ENCODE measurements around the gene STX10. TPM values are rescaled to one million over a fixed set of nuclear protein-coding genes. Genes with fewer than 3 reads are reported as not detected.
A peak's percentile ranks its signal among the peaks of the same experiment; 100 is the strongest.

Gene STX10
- total RNA-seq, 1 donor from 2014 or later = 24.5 TPM

DNA sequence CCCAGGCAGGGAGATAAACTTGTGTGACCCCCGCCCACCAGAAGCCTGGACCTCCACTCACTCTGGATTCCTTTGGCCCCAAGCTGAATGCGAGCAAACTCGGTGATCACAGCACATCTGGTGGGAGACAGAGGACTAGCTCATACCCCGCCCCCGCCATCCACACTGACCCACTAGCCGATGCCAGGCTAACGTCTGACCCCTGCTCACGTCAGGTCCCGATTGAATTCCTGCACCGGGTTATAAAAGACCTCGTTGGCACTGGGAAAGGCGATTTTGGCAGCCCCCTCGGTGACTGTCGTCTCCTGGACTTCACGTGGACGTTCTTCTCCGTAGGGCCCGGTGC lies 34.3 kb downstream of the STX10 start:
- peak overlapping the region; percentile 75 for H3K27ac ChIP-seq (ENCODE audit: low read depth, low read length)

GRCh38 chr19:13112555-13112954 lies 37.6 kb downstream of the STX10 start:
- peaks cover 21 to 27% (median 23%) of the 10 kb centered on the region in 3 donors for H3K36me3 ChIP-seq (ENCODE audit: control insufficient read depth in 3 of 3, insufficient read depth in 3 of 3, low read length in 3 of 3)

More for the DNA sequence above, 34.3 kb downstream of the STX10 start:
- Histone ChIP-seq H3K4me1 (ENCODE audit: control insufficient read depth in 3 of 3, insufficient read depth in 3 of 3, low read length in 3 of 3) (peaks cover 38 to 47% (median 42%) of the 10 kb centered on the region in 3 donors), H3K9me3 (ENCODE audit: control insufficient read depth in 3 of 3, low read length in 3 of 3) (no peaks in the 10 kb centered on the region), H3K27me3 (ENCODE audit: control insufficient read depth in 3 of 3, insufficient read depth in 3 of 3, low read length in 3 of 3) (no peaks in the 10 kb centered on the region), H3K9ac (ENCODE audit: low read depth in 1 of 3, low read length in 3 of 3) (peak overlapping the region; percentile 87 to 93 (median 91)), H3K36me3 (ENCODE audit: control insufficient read depth in 3 of 3, insufficient read depth in 3 of 3, low read length in 3 of 3) (peaks cover 7 to 17% (median 13%) of the 10 kb centered on the region in 3 donors), H3K4me3 (ENCODE audit: low read length in 3 of 3) (peak overlapping the region; percentile 93 to 99 (median 96))

DNA sequence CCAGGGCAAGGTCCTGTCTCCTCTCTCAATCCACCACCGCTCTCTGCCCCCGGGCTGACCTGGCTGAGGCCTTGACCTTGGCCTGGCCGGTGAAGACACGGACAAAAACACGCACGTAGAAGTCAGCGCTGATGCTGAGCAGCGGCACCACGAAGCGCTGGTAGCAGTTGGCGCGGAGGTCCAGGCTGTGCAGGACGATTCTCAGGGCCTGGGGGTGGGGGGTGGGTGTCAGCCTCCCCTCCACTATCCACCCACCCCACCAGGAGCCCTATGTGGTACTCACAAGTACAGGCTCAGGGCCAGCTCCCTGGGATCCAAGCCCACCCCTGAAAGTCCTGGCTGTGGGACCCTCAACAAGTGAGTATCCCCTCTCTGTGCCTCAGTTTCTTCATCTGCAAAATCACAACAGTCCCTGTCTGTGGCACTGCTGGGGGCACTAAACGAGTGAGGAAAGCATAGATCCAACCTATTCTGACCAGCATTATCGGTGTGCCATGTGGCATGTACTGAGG lies 40.0 kb downstream of the STX10 start:
- H3K4me1 ChIP-seq (ENCODE audit: control insufficient read depth in 3 of 3, insufficient read depth in 3 of 3, low read length in 3 of 3) = peaks cover 2 to 3% (median 3%) of the 10 kb centered on the region in 3 donors
- H3K9ac ChIP-seq (ENCODE audit: low read depth in 1 of 3, low read length in 3 of 3) = no peak overlapping the region
- H3K9me3 ChIP-seq (ENCODE audit: control insufficient read depth in 3 of 3, low read length in 3 of 3) = no peaks in the 10 kb centered on the region
- H3K4me3 ChIP-seq (ENCODE audit: low read length in 3 of 3) = no peak overlapping the region
- H3K36me3 ChIP-seq (ENCODE audit: control insufficient read depth in 3 of 3, insufficient read depth in 3 of 3, low read length in 3 of 3) = peaks cover 25 to 29% (median 25%) of the 10 kb centered on the region in 3 donors
- H3K27me3 ChIP-seq (ENCODE audit: control insufficient read depth in 3 of 3, insufficient read depth in 3 of 3, low read length in 3 of 3) = no peaks in the 10 kb centered on the region
- H3K27ac ChIP-seq (ENCODE audit: low read depth, low read length) = no peak overlapping the region

More at GRCh38 chr19:13112555-13112954, 37.6 kb downstream of the STX10 start:
- Histone ChIP-seq H3K4me1 (ENCODE audit: control insufficient read depth in 3 of 3, insufficient read depth in 3 of 3, low read length in 3 of 3) (peaks cover 19 to 25% (median 21%) of the 10 kb centered on the region in 3 donors), H3K9ac (ENCODE audit: low read depth in 1 of 3, low read length in 3 of 3) (no peak overlapping the region), H3K27ac (ENCODE audit: low read depth, low read length) (no peak overlapping the region), H3K9me3 (ENCODE audit: control insufficient read depth in 3 of 3, low read length in 3 of 3) (no peaks in the 10 kb centered on the region), H3K4me3 (ENCODE audit: low read length in 3 of 3) (no peak overlapping the region), H3K27me3 (ENCODE audit: control insufficient read depth in 3 of 3, insufficient read depth in 3 of 3, low read length in 3 of 3) (no peaks in the 10 kb centered on the region)

- H3K9ac ChIP-seq (ENCODE audit: low read depth in 1 of 3, low read length in 3 of 3) = no peak overlapping the region
- peaks cover 25 to 26% (median 25%) of the 10 kb centered on the region in 3 donors for H3K36me3 ChIP-seq (ENCODE audit: control insufficient read depth in 3 of 3, insufficient read depth in 3 of 3, low read length in 3 of 3)
- no peak overlapping the region for H3K4me3 ChIP-seq (ENCODE audit: low read length in 3 of 3)
Measured at GRCh38 chr19:13109361-13110098, 40.6 kb downstream of the STX10 start.

GRCh38 chr19:13104848-13105711 lies 45.1 kb downstream of the STX10 start:
- peak overlapping the region; percentile 47 for H3K27ac ChIP-seq (ENCODE audit: low read depth, low read length)
- H3K27me3 ChIP-seq (ENCODE audit: control insufficient read depth in 3 of 3, insufficient read depth in 3 of 3, low read length in 3 of 3) = no peaks in the 10 kb centered on the region
- H3K4me1 ChIP-seq (ENCODE audit: control insufficient read depth in 3 of 3, insufficient read depth in 3 of 3, low read length in 3 of 3) = peaks cover 18 to 28% (median 22%) of the 10 kb centered on the region in 3 donors
- peaks cover 13 to 18% (median 14%) of the 10 kb centered on the region in 3 donors for H3K36me3 ChIP-seq (ENCODE audit: control insufficient read depth in 3 of 3, insufficient read depth in 3 of 3, low read length in 3 of 3)
- H3K9ac ChIP-seq (ENCODE audit: low read depth in 1 of 3, low read length in 3 of 3) = peak overlapping the region in 2 of 3 donors; percentile 7 to 40
- H3K9me3 ChIP-seq (ENCODE audit: control insufficient read depth in 3 of 3, low read length in 3 of 3) = no peaks in the 10 kb centered on the region
- H3K4me3 ChIP-seq (ENCODE audit: low read length in 3 of 3) = peak overlapping the region in 1 of 3 donors; percentile 23

More at GRCh38 chr19:13109361-13110098, 40.6 kb downstream of the STX10 start:
- peaks cover 4 to 6% (median 6%) of the 10 kb centered on the region in 3 donors for H3K4me1 ChIP-seq (ENCODE audit: control insufficient read depth in 3 of 3, insufficient read depth in 3 of 3, low read length in 3 of 3)
- no peaks in the 10 kb centered on the region for H3K9me3 ChIP-seq (ENCODE audit: control insufficient read depth in 3 of 3, low read length in 3 of 3)
- no peaks in the 10 kb centered on the region for H3K27me3 ChIP-seq (ENCODE audit: control insufficient read depth in 3 of 3, insufficient read depth in 3 of 3, low read length in 3 of 3)
- H3K27ac ChIP-seq (ENCODE audit: low read depth, low read length) = no peak overlapping the region

DNA sequence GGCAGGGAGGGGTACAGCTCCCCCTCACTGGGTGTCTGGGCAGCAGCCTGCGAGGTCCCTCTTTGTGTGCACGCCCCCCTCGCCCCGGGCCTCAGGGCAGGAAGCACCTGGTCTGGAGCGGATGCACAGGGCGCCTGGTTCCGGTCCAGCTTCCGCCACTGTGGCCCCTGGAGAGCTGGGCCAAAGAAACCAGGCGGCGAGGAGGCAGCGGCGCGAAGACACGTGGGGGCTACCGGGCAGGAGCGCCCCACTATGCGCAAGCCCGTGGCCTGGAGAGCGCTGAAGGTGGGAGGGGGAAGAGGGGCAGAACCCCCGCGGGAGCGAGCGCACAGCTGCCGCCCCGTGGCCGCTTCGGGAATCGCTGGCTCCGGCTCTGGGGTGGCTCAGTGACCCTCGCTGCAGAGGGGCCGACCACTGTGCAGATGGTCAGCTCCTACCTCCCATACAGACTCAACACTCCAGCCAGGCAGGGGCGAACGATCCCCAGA lies 45.8 kb downstream of the STX10 start:
- Histone ChIP-seq H3K27ac (ENCODE audit: low read depth, low read length) (peak overlapping the region; percentile 47), H3K4me1 (ENCODE audit: control insufficient read depth in 3 of 3, insufficient read depth in 3 of 3, low read length in 3 of 3) (peaks cover 23 to 28% (median 24%) of the 10 kb centered on the region in 3 donors), H3K4me3 (ENCODE audit: low read length in 3 of 3) (peak overlapping the region in 2 of 3 donors; percentile 23 to 54)

DNA sequence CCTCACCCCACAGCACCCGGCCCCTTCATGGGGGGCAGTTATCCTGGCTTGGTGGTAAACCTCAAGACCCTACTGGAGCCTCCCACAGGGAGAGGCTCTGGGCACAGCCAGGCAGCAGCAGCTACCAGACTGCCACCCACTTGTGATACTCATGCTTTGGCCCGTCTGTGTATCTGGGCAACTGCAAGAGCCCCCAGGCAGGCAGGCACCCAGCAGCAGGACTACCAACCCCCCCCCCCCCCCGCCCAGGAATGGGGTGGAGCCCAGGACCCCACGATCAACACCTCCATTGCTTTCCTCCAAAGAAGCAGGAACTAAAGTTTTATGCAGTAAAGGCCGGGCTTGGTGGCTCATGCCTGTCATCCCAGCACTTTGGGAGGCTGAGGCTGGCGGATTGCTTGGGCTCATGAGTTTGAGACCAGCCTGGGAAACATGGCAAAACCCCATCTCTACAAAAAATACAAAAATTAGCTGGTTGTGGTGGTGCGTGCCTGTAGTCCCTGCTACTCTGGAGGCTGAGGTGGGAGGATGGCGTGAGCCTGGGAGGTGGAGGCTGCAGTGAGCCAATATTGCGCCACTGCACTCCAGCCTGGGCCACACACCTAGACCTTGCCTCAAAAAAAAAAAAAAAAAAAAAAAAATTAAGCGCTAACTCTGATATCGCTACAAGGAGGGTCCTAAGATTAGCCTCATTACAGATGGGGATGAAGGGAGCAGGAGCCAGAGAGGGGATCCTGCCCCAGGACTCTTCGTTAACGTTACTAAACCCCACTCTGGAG lies 46.4 kb downstream of the STX10 start:
- Histone ChIP-seq H3K36me3 (ENCODE audit: control insufficient read depth in 3 of 3, insufficient read depth in 3 of 3, low read length in 3 of 3) (peaks cover 5 to 10% (median 6%) of the 10 kb centered on the region in 3 donors), H3K27ac (ENCODE audit: low read depth, low read length) (peak overlapping the region; percentile 69), H3K4me1 (ENCODE audit: control insufficient read depth in 3 of 3, insufficient read depth in 3 of 3, low read length in 3 of 3) (peaks cover 23 to 28% (median 27%) of the 10 kb centered on the region in 3 donors), H3K9ac (ENCODE audit: low read depth in 1 of 3, low read length in 3 of 3) (peak overlapping the region in 1 of 3 donors; percentile 8), H3K4me3 (ENCODE audit: low read length in 3 of 3) (peak overlapping the region in 1 of 3 donors; percentile 54), H3K27me3 (ENCODE audit: control insufficient read depth in 3 of 3, insufficient read depth in 3 of 3, low read length in 3 of 3) (no peaks in the 10 kb centered on the region), H3K9me3 (ENCODE audit: control insufficient read depth in 3 of 3, low read length in 3 of 3) (no peaks in the 10 kb centered on the region)

More for the DNA sequence above, 45.8 kb downstream of the STX10 start:
- Histone ChIP-seq H3K36me3 (ENCODE audit: control insufficient read depth in 3 of 3, insufficient read depth in 3 of 3, low read length in 3 of 3) (peaks cover 7 to 13% (median 10%) of the 10 kb centered on the region in 3 donors), H3K27me3 (ENCODE audit: control insufficient read depth in 3 of 3, insufficient read depth in 3 of 3, low read length in 3 of 3) (no peaks in the 10 kb centered on the region), H3K9ac (ENCODE audit: low read depth in 1 of 3, low read length in 3 of 3) (peak overlapping the region in 2 of 3 donors; percentile 7 to 40), H3K9me3 (ENCODE audit: control insufficient read depth in 3 of 3, low read length in 3 of 3) (no peaks in the 10 kb centered on the region)

- Histone ChIP-seq H3K36me3 (ENCODE audit: control insufficient read depth in 3 of 3, insufficient read depth in 3 of 3, low read length in 3 of 3) (peaks cover 5 to 10% (median 6%) of the 10 kb centered on the region in 3 donors), H3K9ac (ENCODE audit: low read depth in 1 of 3, low read length in 3 of 3) (peak within 1 kb of the TSS; percentile 23 to 77 (median 44)), H3K27ac (ENCODE audit: low read depth, low read length) (peak within 1 kb of the TSS; percentile 69), H3K9me3 (ENCODE audit: control insufficient read depth in 3 of 3, low read length in 3 of 3) (no peaks in the 10 kb centered on the region), H3K27me3 (ENCODE audit: control insufficient read depth in 3 of 3, insufficient read depth in 3 of 3, low read length in 3 of 3) (no peaks in the 10 kb centered on the region), H3K4me3 (ENCODE audit: low read length in 3 of 3) (peak within 1 kb of the TSS; percentile 52 to 73 (median 65)), H3K4me1 (ENCODE audit: control insufficient read depth in 3 of 3, insufficient read depth in 3 of 3, low read length in 3 of 3) (peaks cover 27 to 28% (median 28%) of the 10 kb centered on the region in 3 donors)
Measured at GRCh38 chr19:13102666-13103580, 47.3 kb downstream of the STX10 start, which contains the start of gene LYL1. LYL1 (minus strand) TSS chr19:13102858; CDS start chr19:13101171, 1,687 bp downstream.

Data from skeletal muscle tissue (tissue), 4 donors.